ENCODE measurements around the gene XIRP2.
"Not testable (repeated sequence)": the region's sequence is repeated elsewhere in the genome, so short reads cannot be mapped to it uniquely, and the experiment has no call there.

The XIRP2 gene

GRCh38 chr2:167015806-167016205, 127.5 kb downstream of the XIRP2 start:
- no peak overlapping the region for H3K9ac ChIP-seq
- H3K4me2 ChIP-seq (ENCODE audit: low read length), result no peak overlapping the region
- H3K9me3 ChIP-seq (ENCODE audit: control insufficient read depth, low read length), result no peaks in the 10 kb centered on the region
- TF ChIP-seq CTCF (IDR thresholded peaks at IDR 0.05), result no peak
- H3K27ac ChIP-seq, result no peak overlapping the region
- H3K27me3 ChIP-seq (ENCODE audit: control insufficient read depth, insufficient read depth, low read length), result no peaks in the 10 kb centered on the region
- no peak overlapping the region for H2AFZ ChIP-seq
- no peak overlapping the region for H3K4me3 ChIP-seq (ENCODE audit: low read depth, low read length)
- H3K79me2 ChIP-seq, result no peaks in the 10 kb centered on the region
- H3K4me1 ChIP-seq, result no peaks in the 10 kb centered on the region
- no peaks in the 10 kb centered on the region for H3K36me3 ChIP-seq (ENCODE audit: control insufficient read depth, insufficient read depth, low read length)

GRCh38 chr2:167017021-167017420, 128.7 kb downstream of the XIRP2 start:
- Histone ChIP-seq H3K27me3 (ENCODE audit: control insufficient read depth, insufficient read depth, low read length) (no peaks in the 10 kb centered on the region), H3K4me3 (ENCODE audit: low read depth, low read length) (no peak overlapping the region), H3K4me2 (ENCODE audit: low read length) (no peak overlapping the region), H3K36me3 (ENCODE audit: control insufficient read depth, insufficient read depth, low read length) (no peaks in the 10 kb centered on the region), H3K9ac (no peak overlapping the region), H2AFZ (no peak overlapping the region), H3K27ac (no peak overlapping the region), H3K9me3 (ENCODE audit: control insufficient read depth, low read length) (no peaks in the 10 kb centered on the region), H3K79me2 (no peaks in the 10 kb centered on the region), H3K4me1 (no peaks in the 10 kb centered on the region)
- no peak for TF ChIP-seq CTCF (IDR thresholded peaks at IDR 0.05)

- no peaks in the 10 kb centered on the region for H3K4me1 ChIP-seq
- H3K79me2 ChIP-seq, result no peaks in the 10 kb centered on the region
Measured at GRCh38 chr2:167018590-167018989, 130.3 kb downstream of the XIRP2 start.

GRCh38 chr2:167028503-167028902, 140.2 kb downstream of the XIRP2 start:
- no peaks in the 10 kb centered on the region for H3K79me2 ChIP-seq
- no peak overlapping the region for H3K4me3 ChIP-seq (ENCODE audit: low read depth, low read length)
- no peak overlapping the region for H2AFZ ChIP-seq
- TF ChIP-seq CTCF (IDR thresholded peaks at IDR 0.05), result no peak
- no peak overlapping the region for H3K27ac ChIP-seq
- H3K9ac ChIP-seq, result no peak overlapping the region
- no peaks in the 10 kb centered on the region for H3K27me3 ChIP-seq (ENCODE audit: control insufficient read depth, insufficient read depth, low read length)
- H3K4me1 ChIP-seq, result no peaks in the 10 kb centered on the region
- no peaks in the 10 kb centered on the region for H3K36me3 ChIP-seq (ENCODE audit: control insufficient read depth, insufficient read depth, low read length)
- H3K9me3 ChIP-seq (ENCODE audit: control insufficient read depth, low read length), result no peaks in the 10 kb centered on the region
- no peak overlapping the region for H3K4me2 ChIP-seq (ENCODE audit: low read length)

More at GRCh38 chr2:167018590-167018989, 130.3 kb downstream of the XIRP2 start:
- no peak for TF ChIP-seq CTCF (IDR thresholded peaks at IDR 0.05)
- no peaks in the 10 kb centered on the region for H3K36me3 ChIP-seq (ENCODE audit: control insufficient read depth, insufficient read depth, low read length)
- H3K4me3 ChIP-seq (ENCODE audit: low read depth, low read length), result no peak overlapping the region
- H3K4me2 ChIP-seq (ENCODE audit: low read length), result no peak overlapping the region
- no peak overlapping the region for H2AFZ ChIP-seq
- H3K27me3 ChIP-seq (ENCODE audit: control insufficient read depth, insufficient read depth, low read length), result no peaks in the 10 kb centered on the region
- H3K9ac ChIP-seq, result no peak overlapping the region
- no peaks in the 10 kb centered on the region for H3K9me3 ChIP-seq (ENCODE audit: control insufficient read depth, low read length)
- no peak overlapping the region for H3K27ac ChIP-seq

GRCh38 chr2:167034976-167035375, 146.7 kb downstream of the XIRP2 start:
- H2AFZ ChIP-seq; H3K9ac ChIP-seq; H3K27ac ChIP-seq; H3K9me3 ChIP-seq (ENCODE audit: control insufficient read depth, low read length); H3K4me1 ChIP-seq; H3K4me3 ChIP-seq (ENCODE audit: low read depth, low read length); H3K4me2 ChIP-seq (ENCODE audit: low read length); H3K27me3 ChIP-seq (ENCODE audit: control insufficient read depth, insufficient read depth, low read length); H3K79me2 ChIP-seq; H3K36me3 ChIP-seq (ENCODE audit: control insufficient read depth, insufficient read depth, low read length): not testable (repeated sequence)
